GM06990 (cell line): ENCODE measurements around the gene HDAC4.

Experiments used
- DNase-seq: peaks from one replicate; pipeline ENCODE4 v3.0.0-alpha.2; 2011; ENCODE audit not compliant: insufficient read length; ENCODE audit errors: extremely low read depth
- H3K27me3 ChIP-seq: replicated peaks from 2 replicates; pipeline ENCODE4 v1.6.0; 2011; ENCODE audit warnings: low read length; ENCODE audit not compliant: control insufficient read depth, insufficient read depth
- H3K36me3 ChIP-seq: 2 replicates; pipeline ENCODE4 v1.5.1; 2011; ENCODE audit warnings: low read length; ENCODE audit not compliant: control insufficient read depth, insufficient read depth
- H3K4me3 ChIP-seq: replicated peaks from 2 replicates; pipeline ENCODE4 v1.5.1; 2011; ENCODE audit warnings: low read depth, mild to moderate bottlenecking, control low read depth, low read length
- CTCF ChIP-seq: IDR thresholded peaks from 2 replicates; pipeline ENCODE4 v1.5.1; 2011; ENCODE audit warnings: low read length, control low read depth, mild to moderate bottlenecking, inconsistent platforms; ENCODE audit not compliant: insufficient read depth, poor library complexity, severe bottlenecking

Gene HDAC4

GRCh38 chr2:239392072-239392357 lies 8.8 kb downstream of the HDAC4 start:
- TF ChIP-seq CTCF = no peak
- DNase-seq = no peak
- no peaks in the 10 kb centered on the region for H3K36me3 ChIP-seq
- H3K27me3 ChIP-seq = no peaks in the 10 kb centered on the region
- H3K4me3 ChIP-seq = no peak overlapping the region

GRCh38 chr2:239391286-239392071 lies 9.3 kb downstream of the HDAC4 start:
- no peaks in the 10 kb centered on the region for H3K36me3 ChIP-seq
- no peak overlapping the region for H3K4me3 ChIP-seq
- no peaks in the 10 kb centered on the region for H3K27me3 ChIP-seq
- no peak for DNase-seq
- TF ChIP-seq CTCF = no peak

GRCh38 chr2:239390546-239391285 lies 10.1 kb downstream of the HDAC4 start:
- no peaks in the 10 kb centered on the region for H3K36me3 ChIP-seq
- no peak for DNase-seq
- no peak overlapping the region for H3K4me3 ChIP-seq
- H3K27me3 ChIP-seq = no peaks in the 10 kb centered on the region
- TF ChIP-seq CTCF = no peak

- H3K36me3 ChIP-seq = no peaks in the 10 kb centered on the region
- DNase-seq = no peak
- no peaks in the 10 kb centered on the region for H3K27me3 ChIP-seq
- no peak overlapping the region for H3K4me3 ChIP-seq
- TF ChIP-seq CTCF = no peak
Measured at GRCh38 chr2:239389414-239390329, 11.1 kb downstream of the HDAC4 start.

- Histone ChIP-seq H3K36me3 (no peaks in the 10 kb centered on the region), H3K27me3 (no peaks in the 10 kb centered on the region), H3K4me3 (no peak overlapping the region)
- no peak for TF ChIP-seq CTCF
- DNase-seq = no peak
Measured at GRCh38 chr2:239388236-239389151, 12.3 kb downstream of the HDAC4 start.
